HepG2 (cell line): ENCODE results near the gene KDM5B. TPM values are rescaled to one million over a fixed set of nuclear protein-coding genes. Genes with fewer than 3 reads are reported as not detected.

Experiments used
- ATF1 ChIP-seq: IDR thresholded peaks from 2 replicates; pipeline ENCODE4 v1.6.1; 2016; ENCODE audit warnings: mild to moderate bottlenecking, control low read depth
- BRD4 ChIP-seq: sonication (generic); formaldehyde crosslinking; IDR thresholded peaks from 2 replicates; pipeline ENCODE4 v1.4.0; 2020; ENCODE audit warnings: missing genetic modification reagents
- ETV6 ChIP-seq: sonication (generic); formaldehyde crosslinking; conservative IDR thresholded peaks from 2 replicates; pipeline ENCODE4 v1.4.0; 2020; ENCODE audit warnings: missing genetic modification reagents
- HNRNPL ChIP-seq: fragments of 200-400 bp; formaldehyde crosslinking; IDR thresholded peaks from 2 replicates; pipeline ENCODE4 v1.6.1; 2017; ENCODE audit warnings: mild to moderate bottlenecking, low read depth, low read length
- JUNB ChIP-seq: sonication (generic); formaldehyde crosslinking; IDR thresholded peaks from 2 replicates; pipeline ENCODE4 v1.8.0; 2022; ENCODE audit warnings: missing genetic modification reagents, mild to moderate bottlenecking, borderline replicate concordance
- KMT2B ChIP-seq: IDR thresholded peaks from 2 replicates; pipeline ENCODE4 v1.6.1; 2016; ENCODE audit warnings: missing genetic modification reagents, missing compliant biosample characterization
- MXI1 ChIP-seq: IDR thresholded peaks from 3 replicates; pipeline ENCODE4 v1.6.1; 2012; ENCODE audit warnings: low read depth, low read length, inconsistent platforms, borderline replicate concordance
- NFE2 ChIP-seq: sonication (generic); formaldehyde crosslinking; IDR thresholded peaks from 2 replicates; pipeline ENCODE4 v1.4.0; 2020; ENCODE audit warnings: missing genetic modification reagents
- NFKB2 ChIP-seq: sonication (generic); formaldehyde crosslinking; IDR thresholded peaks from 2 replicates; pipeline ENCODE4 v1.4.0; 2020; ENCODE audit warnings: missing genetic modification reagents, borderline replicate concordance
- NR3C1 ChIP-seq: sonication (generic); formaldehyde crosslinking; IDR thresholded peaks from 2 replicates; pipeline ENCODE4 v1.4.0; 2020; ENCODE audit warnings: missing genetic modification reagents
- PAWR ChIP-seq: sonication (generic); formaldehyde crosslinking; IDR thresholded peaks from 2 replicates; pipeline ENCODE4 v1.4.0; 2020; ENCODE audit warnings: missing genetic modification reagents, mild to moderate bottlenecking, borderline replicate concordance
- POLR2A ChIP-seq, 2 experiments: IDR thresholded peaks; 2 replicates each; pipeline ENCODE4 v1.6.1; 2011; ENCODE audit warnings: low read depth in 2 of 2, low read length in 2 of 2, mild to moderate bottlenecking in 1 of 2, moderate library complexity in 1 of 2; ENCODE audit not compliant: insufficient read depth in 1 of 2
- POLR2AphosphoS2 ChIP-seq: IDR thresholded peaks from 2 replicates; pipeline ENCODE4 v1.6.1; 2011; ENCODE audit warnings: low read depth, low read length, improper control_type of control experiment
- PTBP1 ChIP-seq: fragments of 200-400 bp; formaldehyde crosslinking; IDR thresholded peaks from 2 replicates; pipeline ENCODE4 v1.6.1; 2018; ENCODE audit warnings: low read length, low read depth; ENCODE audit not compliant: poor library complexity, severe bottlenecking
- RAD21 ChIP-seq: fragments of 450-650 bp; formaldehyde crosslinking; IDR thresholded peaks from 2 replicates; pipeline ENCODE4 v1.5.0; 2020; ENCODE audit warnings: mild to moderate bottlenecking
- REL ChIP-seq: sonication (generic); formaldehyde crosslinking; conservative IDR thresholded peaks from 2 replicates; pipeline ENCODE4 v1.8.0; 2022; ENCODE audit warnings: mild to moderate bottlenecking, missing genetic modification reagents, moderate library complexity
- SP1 ChIP-seq, 2 experiments: fragments of 450-650 bp in 1 of 2; sonication (generic) in 1 of 2; formaldehyde crosslinking in 1 of 2; IDR thresholded peaks; 2 replicates each; pipeline versions ENCODE4 v1.4.0 to v1.6.1; 2016 to 2020; ENCODE audit warnings: missing genetic modification reagents in 1 of 2
- SP4 ChIP-seq: sonication (generic); formaldehyde crosslinking; IDR thresholded peaks from 2 replicates; pipeline ENCODE4 v1.8.1; 2023; ENCODE audit warnings: mild to moderate bottlenecking, missing genetic modification reagents
- TCF7 ChIP-seq: sonication (generic); IDR thresholded peaks from 2 replicates; pipeline ENCODE4 v1.6.1; 2016; ENCODE audit warnings: antibody characterized with exemption, low read depth
- ZBTB33 ChIP-seq: sonication (generic); formaldehyde crosslinking; IDR thresholded peaks from 2 replicates; pipeline ENCODE4 v1.4.0; 2020; ENCODE audit warnings: missing genetic modification reagents
- ZMAT5 ChIP-seq: sonication (generic); formaldehyde crosslinking; IDR thresholded peaks from 2 replicates; pipeline ENCODE4 v1.5.0; 2020; ENCODE audit warnings: mild to moderate bottlenecking, low read depth, missing genetic modification reagents, borderline replicate concordance
- ZNF180 ChIP-seq: sonication (generic); formaldehyde crosslinking; IDR thresholded peaks from 2 replicates; pipeline ENCODE4 v1.4.0; 2020; ENCODE audit warnings: low read depth, missing genetic modification reagents, borderline replicate concordance
- ZNF224 ChIP-seq: sonication (generic); formaldehyde crosslinking; IDR thresholded peaks from 2 replicates; pipeline ENCODE4 v1.5.0; 2020; ENCODE audit warnings: mild to moderate bottlenecking, missing genetic modification reagents
- ZNF24 ChIP-seq: fragments of 450-650 bp; IDR thresholded peaks from 2 replicates; pipeline ENCODE4 v1.6.1; 2017; ENCODE audit warnings: antibody characterized with exemption, mild to moderate bottlenecking
- ZNF468 ChIP-seq: sonication (generic); formaldehyde crosslinking; IDR thresholded peaks from 2 replicates; pipeline ENCODE4 v1.8.0; 2022; ENCODE audit warnings: mild to moderate bottlenecking, moderate library complexity, missing genetic modification reagents
- ZNF660 ChIP-seq: sonication (generic); formaldehyde crosslinking; IDR thresholded peaks from 2 replicates; pipeline ENCODE4 v1.5.1; 2020; ENCODE audit warnings: mild to moderate bottlenecking, low read depth, missing genetic modification reagents, borderline replicate concordance
- ZNF7 ChIP-seq: IDR thresholded peaks from 2 replicates; pipeline ENCODE4 v1.6.1; 2016; ENCODE audit warnings: missing biosample characterization, missing genetic modification reagents
- ZSCAN25 ChIP-seq: sonication (generic); formaldehyde crosslinking; IDR thresholded peaks from 2 replicates; pipeline ENCODE4 v1.8.0; 2022; ENCODE audit warnings: mild to moderate bottlenecking, missing genetic modification reagents
- ZSCAN9 ChIP-seq: IDR thresholded peaks from 2 replicates; pipeline ENCODE4 v1.6.1; 2016; ENCODE audit warnings: borderline replicate concordance
- polyA plus RNA-seq, 8 experiments: library from polyadenylated mRNA; depleted of rRNA in 3 of 8; stranded (reverse) in 7 of 8; unstranded in 1 of 8; fragments of >200 nt; fragmentation: Illumina TruSeq in 4 of 8; extraction: Trizol in 4 of 8; gene quantifications; 2 replicates each; pipeline versions ENCODE4 v1.2.1 to v1.2.3, GENCODE V29; 2011 to 2016; ENCODE audit warnings: low read depth in 4 of 8, missing spikeins in 1 of 8, mixed read lengths in 1 of 8; ENCODE audit not compliant: insufficient read depth in 1 of 8
- total RNA-seq, 5 experiments: library from RNA; depleted of rRNA; stranded (reverse); fragments of >200 nt; fragmentation: Illumina TruSeq; extraction: Trizol; gene quantifications; 2 replicates each; pipeline ENCODE4 v1.2.3, GENCODE V29; 2016; ENCODE audit warnings: low read depth in 1 of 5

The KDM5B gene
- total and polyA plus RNA-seq, 2 of the 13 experiments (the other 11 are each of a cell fraction or from before 2014, with no cell fraction given), result 34.2 to 35.4 TPM

- TF ChIP-seq JUNB (CRISPR knock-in tag) (peak; percentile 62; the same call in 1 of the 2 replicates), ZNF224 (CRISPR knock-in tag) (no peak), ZNF468 (no peak), PTBP1 (no peak), PAWR (CRISPR knock-in tag) (no peak), ZNF180 (CRISPR knock-in tag) (no peak), ZBTB33 (CRISPR knock-in tag) (no peak), ATF1 (CRISPR knock-in tag) (peak; percentile 82), POLR2A (IDR thresholded peaks at IDR 0.05; ENCODE audit: insufficient read depth in 1 of 2, low read depth in 2 of 2, low read length in 2 of 2) (peak; percentile 78 to 87), ZSCAN25 (CRISPR knock-in tag) (no peak), KMT2B (CRISPR knock-in tag) (peak; percentile 76), ZNF660 (CRISPR knock-in tag) (no peak), SP1 (IDR thresholded peaks at IDR 0.05) (no peak), SP1 (CRISPR knock-in tag; IDR thresholded peaks at IDR 0.05) (peak; percentile 72), RAD21 (CRISPR knock-in tag) (peak; percentile 24; the same call in 1 of the 2 replicates), ETV6 (CRISPR knock-in tag) (0 out of 2 replicates have a peak, but pooled peaks have one; percentile 34), REL (peak; percentile 89), MXI1 (peak; percentile 87; the same call in 2 of the 3 replicates), TCF7 (no peak; the same call in 1 of the 2 replicates), NFKB2 (CRISPR knock-in tag) (no peak; the same call in 1 of the 2 replicates), POLR2AphosphoS2 (no peak), BRD4 (CRISPR knock-in tag) (0 out of 2 replicates have a peak, but pooled peaks have one; percentile 14), ZMAT5 (CRISPR knock-in tag) (0 out of 2 replicates have a peak, but pooled peaks have one; percentile 19), HNRNPL (no peak), ZNF7 (CRISPR knock-in tag) (no peak), NR3C1 (CRISPR knock-in tag) (no peak), SP4 (peak; percentile 75), NFE2 (CRISPR knock-in tag) (no peak), ZNF24 (no peak), ZSCAN9 (no peak)
Observed at GRCh38 chr1:202810615-202811295, 2.5 kb upstream of the KDM5B start, which contains the start of gene PCAT6 (continued).
